NT2/D1 (cell line): ENCODE data around the gene TRIM71.

Experiments used
- DNase-seq: peaks from one replicate; pipeline ENCODE4 v3.0.0-alpha.2; 2011; ENCODE audit warnings: low read depth, low spot score
- H3K27me3 ChIP-seq: 2 replicates; pipeline ENCODE4 v1.6.0; 2011; ENCODE audit warnings: mild to moderate bottlenecking; ENCODE audit not compliant: insufficient read length, insufficient read depth
- H3K36me3 ChIP-seq: 2 replicates; pipeline ENCODE4 v1.6.1; 2011; ENCODE audit warnings: mild to moderate bottlenecking, low read length, mixed read lengths; ENCODE audit not compliant: insufficient read depth, insufficient read length
- H3K4me1 ChIP-seq: 2 replicates; pipeline ENCODE4 v1.5.1; 2011; ENCODE audit not compliant: insufficient read depth, insufficient read length
- H3K4me3 ChIP-seq: 2 replicates; pipeline ENCODE4 v1.5.1; 2011; ENCODE audit warnings: low read depth; ENCODE audit not compliant: insufficient read length
- H3K9ac ChIP-seq: 2 replicates; pipeline ENCODE4 v1.6.0; 2011; ENCODE audit warnings: low read depth; ENCODE audit not compliant: insufficient read length
- H3K9me3 ChIP-seq: 2 replicates; pipeline ENCODE4 v1.5.1; 2011; ENCODE audit warnings: mild to moderate bottlenecking, low read length; ENCODE audit not compliant: insufficient read depth
- SUZ12 ChIP-seq: IDR thresholded peaks from 2 replicates; pipeline ENCODE4 v1.6.1; 2011; ENCODE audit not compliant: insufficient read length, insufficient read depth; ENCODE audit errors: extremely low read depth
- YY1 ChIP-seq: IDR thresholded peaks from 2 replicates; pipeline ENCODE4 v1.6.1; 2011; ENCODE audit not compliant: insufficient read length, insufficient read depth
- ZNF274 ChIP-seq: IDR thresholded peaks from 2 replicates; pipeline ENCODE4 v1.6.1; 2011; ENCODE audit warnings: mild to moderate bottlenecking, low read depth, low read length

The TRIM71 gene

DNA sequence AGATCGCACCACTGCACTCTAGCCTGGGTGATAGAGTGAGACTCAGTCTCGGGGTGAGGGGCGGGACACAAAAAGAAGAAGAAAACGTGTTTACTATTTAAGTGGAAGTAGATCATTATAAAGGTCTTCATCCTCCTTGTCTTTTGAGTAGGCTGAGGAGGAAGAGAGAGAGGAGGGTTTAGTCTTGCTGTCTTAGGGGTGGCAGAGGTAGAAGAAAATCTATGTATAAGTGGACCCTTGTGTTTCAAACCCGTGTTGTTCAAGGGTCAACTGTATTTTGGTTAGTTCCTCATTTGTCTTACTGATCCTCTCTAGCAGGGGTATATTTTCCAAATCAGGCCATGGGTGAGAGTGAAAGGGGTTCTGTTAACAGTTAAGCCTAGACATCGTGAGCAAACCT is 40.1 kb downstream of the TRIM71 start:
- no peak for DNase-seq
- H3K27me3 ChIP-seq: no peaks in the 10 kb centered on the region

DNA sequence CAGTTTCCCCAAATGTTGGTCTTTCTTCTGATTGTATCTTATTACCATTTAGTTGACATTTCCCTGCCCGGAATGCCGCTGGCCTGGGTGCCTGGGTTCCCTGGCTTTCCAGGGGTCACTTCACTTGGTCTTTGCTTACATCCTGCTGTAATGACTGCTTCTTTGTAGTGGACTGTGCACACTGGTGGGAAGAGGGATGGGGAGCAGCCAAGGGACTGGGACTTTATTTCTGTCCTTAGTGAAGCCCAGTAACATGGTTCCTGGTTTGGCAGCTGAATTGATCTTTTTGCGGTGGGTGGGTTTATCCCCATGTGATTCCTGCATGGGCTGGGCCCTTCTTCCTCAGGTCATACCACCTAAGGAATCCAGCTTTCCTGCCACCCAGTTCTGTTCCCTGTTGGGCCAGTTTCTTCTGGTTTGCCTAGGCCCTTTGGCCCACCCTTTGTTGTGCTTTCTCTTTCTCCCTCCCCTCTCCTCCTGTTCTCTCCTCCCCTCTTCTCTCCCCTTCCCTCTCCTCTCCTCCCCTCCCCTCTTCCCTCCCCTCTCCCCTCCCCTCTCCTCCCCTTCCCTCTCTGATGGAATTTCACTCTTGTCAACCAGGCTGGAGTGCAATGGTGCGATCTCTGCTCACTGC is 41.9 kb downstream of the TRIM71 start:
- H3K4me3 ChIP-seq: no peak overlapping the region
- H3K9me3 ChIP-seq: no peaks in the 10 kb centered on the region
- H3K9ac ChIP-seq: no peak overlapping the region
- TF ChIP-seq ZNF274 (no peak), SUZ12 (no peak), YY1 (no peak)
- peaks cover 23% of the 10 kb centered on the region for H3K4me1 ChIP-seq
- no peak for DNase-seq
- no peaks in the 10 kb centered on the region for H3K27me3 ChIP-seq
- peaks cover 23% of the 10 kb centered on the region for H3K36me3 ChIP-seq

More for the DNA sequence above, 40.1 kb downstream of the TRIM71 start:
- no peak overlapping the region for H3K4me3 ChIP-seq
- TF ChIP-seq YY1 (no peak), ZNF274 (no peak), SUZ12 (no peak)
- peaks cover 25% of the 10 kb centered on the region for H3K36me3 ChIP-seq
- no peak overlapping the region for H3K9ac ChIP-seq
- no peaks in the 10 kb centered on the region for H3K9me3 ChIP-seq
- H3K4me1 ChIP-seq: peaks cover 11% of the 10 kb centered on the region

- H3K4me1 ChIP-seq: peaks cover 19% of the 10 kb centered on the region
- no peaks in the 10 kb centered on the region for H3K9me3 ChIP-seq
- TF ChIP-seq ZNF274 (no peak), YY1 (no peak), SUZ12 (no peak)
- DNase-seq: no peak
- no peak overlapping the region for H3K9ac ChIP-seq
- no peak overlapping the region for H3K4me3 ChIP-seq
- peaks cover 16% of the 10 kb centered on the region for H3K36me3 ChIP-seq
- H3K27me3 ChIP-seq: no peaks in the 10 kb centered on the region
These were observed 42.7 kb downstream of the TRIM71 start for GRCh38 chr3:32860499-32860898.

DNA sequence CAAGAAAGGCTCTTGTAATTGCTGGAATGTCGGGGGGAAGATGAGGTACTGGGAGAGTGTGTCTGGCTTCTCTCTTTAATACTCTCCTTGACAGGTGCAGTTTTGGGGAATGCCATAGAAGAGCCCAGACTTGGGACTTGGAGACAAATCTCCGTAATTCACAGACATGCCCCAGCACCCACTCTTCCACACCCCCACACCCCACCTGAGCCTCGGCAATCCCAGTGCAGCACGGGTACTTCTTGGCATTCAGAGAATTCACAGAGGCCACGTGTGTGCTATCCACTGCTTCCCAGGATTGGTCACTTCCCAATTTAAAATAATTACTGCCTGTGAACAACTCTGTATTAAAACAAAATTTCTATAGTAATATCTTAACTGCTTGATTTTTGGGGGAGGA is 43.9 kb downstream of the TRIM71 start:
- peaks cover 14% of the 10 kb centered on the region for H3K36me3 ChIP-seq
- TF ChIP-seq YY1 (no peak), SUZ12 (no peak), ZNF274 (no peak)
- H3K4me1 ChIP-seq: peaks cover 20% of the 10 kb centered on the region
- H3K27me3 ChIP-seq: no peaks in the 10 kb centered on the region
- H3K4me3 ChIP-seq: no peak overlapping the region
- H3K9me3 ChIP-seq: no peaks in the 10 kb centered on the region
- DNase-seq: no peak
- no peak overlapping the region for H3K9ac ChIP-seq

DNA sequence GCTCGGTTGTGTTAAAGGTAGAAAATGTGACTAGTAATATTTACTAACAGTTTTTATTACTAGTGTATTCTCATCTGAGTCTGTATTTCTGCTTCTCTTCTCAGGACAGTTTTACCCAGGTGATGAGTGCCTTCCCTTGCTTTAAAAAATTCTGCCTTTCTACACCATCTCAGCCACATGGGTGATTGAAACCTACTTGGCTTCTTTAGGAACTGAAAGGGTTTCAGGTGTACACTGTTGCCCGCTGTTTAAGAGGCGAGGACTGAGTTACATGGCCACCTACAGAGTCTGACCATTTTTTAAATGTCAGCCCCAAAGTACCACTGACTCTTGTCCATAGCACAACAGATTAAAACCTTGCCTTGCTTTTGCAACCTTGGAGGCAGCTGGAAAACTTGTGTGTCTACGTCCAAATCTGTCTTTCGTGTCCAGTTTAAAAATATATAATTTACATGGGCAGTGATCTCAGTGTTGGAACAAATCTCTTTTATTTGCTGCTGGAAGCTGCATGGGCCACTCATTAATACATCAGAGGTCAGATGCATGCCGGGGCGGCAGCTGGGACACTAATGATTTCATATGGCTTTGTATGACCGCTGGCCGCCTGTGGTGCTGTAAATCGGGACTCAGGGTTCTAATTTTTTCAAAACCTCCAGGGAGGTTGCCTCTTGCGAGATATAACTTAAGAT is 44.6 kb downstream of the TRIM71 start:
- DNase-seq: no peak
- Histone ChIP-seq H3K9ac (no peak overlapping the region), H3K9me3 (no peaks in the 10 kb centered on the region), H3K4me3 (no peak overlapping the region), H3K36me3 (peaks cover 9% of the 10 kb centered on the region), H3K27me3 (no peaks in the 10 kb centered on the region), H3K4me1 (peaks cover 22% of the 10 kb centered on the region)
- TF ChIP-seq SUZ12 (no peak), YY1 (no peak), ZNF274 (no peak)

DNA sequence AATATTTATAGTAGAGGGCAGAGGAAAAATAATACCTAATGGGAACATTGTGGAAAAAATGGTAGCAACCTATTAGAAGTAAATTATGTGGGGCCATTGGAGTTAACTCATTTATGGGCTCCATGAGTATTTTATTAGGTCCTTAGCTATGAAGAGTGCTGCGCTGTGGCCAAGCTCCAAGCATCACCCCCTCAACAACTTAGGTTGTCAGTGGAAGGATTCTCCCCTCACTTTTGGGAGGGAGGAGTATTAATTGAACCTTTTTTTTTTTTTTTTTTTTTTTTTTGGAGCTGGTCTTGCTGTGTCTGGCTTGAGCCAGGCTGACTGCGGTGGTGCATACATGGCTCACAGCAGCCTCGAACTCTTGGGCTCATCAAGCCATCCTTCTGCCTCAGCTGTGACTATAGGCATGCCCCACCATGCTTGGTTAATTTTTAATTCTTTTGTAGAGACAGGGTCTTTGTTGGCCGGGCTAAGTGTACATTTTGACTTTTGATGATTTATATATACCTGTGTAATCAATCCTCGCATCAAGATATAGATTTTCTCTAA is 45.2 kb downstream of the TRIM71 start:
- Histone ChIP-seq H3K36me3 (peaks cover 9% of the 10 kb centered on the region), H3K4me3 (no peak overlapping the region), H3K9me3 (no peaks in the 10 kb centered on the region), H3K9ac (no peak overlapping the region), H3K4me1 (peaks cover 22% of the 10 kb centered on the region), H3K27me3 (no peaks in the 10 kb centered on the region)
- no peak for TF ChIP-seq ZNF274
- TF ChIP-seq YY1: no peak
- no peak for TF ChIP-seq SUZ12
- DNase-seq: no peak

- DNase-seq: no peak
- TF ChIP-seq YY1: no peak
- TF ChIP-seq ZNF274: no peak
- no peak for TF ChIP-seq SUZ12
These were observed 47.6 kb downstream of the TRIM71 start for GRCh38 chr3:32865383-32865782.

More at GRCh38 chr3:32865383-32865782, 47.6 kb downstream of the TRIM71 start:
- Histone ChIP-seq H3K4me3 (no peak overlapping the region), H3K9ac (peak overlapping the region; percentile 6), H3K9me3 (no peaks in the 10 kb centered on the region), H3K36me3 (peaks cover 9% of the 10 kb centered on the region), H3K4me1 (peaks cover 18% of the 10 kb centered on the region), H3K27me3 (no peaks in the 10 kb centered on the region)
